K562 (cell line): ENCODE results near the gene ZNF438. TPM values are rescaled to one million over a fixed set of nuclear protein-coding genes. Genes with fewer than 3 reads are reported as not detected.
A peak's percentile ranks its signal among the peaks of the same experiment; 100 is the strongest.

Source experiments
- ATAC-seq: fragments of 200-7000 bp; cut with Tn5 transposase; 3 replicates; pipeline ENCODE4 v1.9.1; 2020; ENCODE audit warnings: moderate library complexity
- BruUV-seq: library from RNA; stranded (reverse); fragments of 400-500 nt; replicated peaks from 2 replicates; lab custom pipeline; 2021; lab: Mats Ljungman, UMichigan
- CTCF ChIA-PET: fragments of 300-600 bp; formaldehyde crosslinking; extraction: SDS; loops from one replicate; lab custom pipeline; 2021; ENCODE audit warnings: low intra/inter-chr PET ratio; lab: Yijun Ruan, JAX
- POLR2A ChIA-PET: fragments of 300-600, 350-650 bp; sonication (Branson Sonifier 250); formaldehyde crosslinking; extraction: SDS; loops from one replicate; lab custom pipeline; 2021; ENCODE audit warnings: antibody characterized with exemption, inconsistent platforms; lab: Yijun Ruan, JAX
- DNase-seq, 4 experiments: peaks; one replicate each; pipeline versions ENCODE4 v3.0.0 to v3.0.0-alpha.2; 2011 to 2018; ENCODE audit warnings: low spot score in 3 of 4, mixed read lengths in 3 of 4; ENCODE audit errors: extremely low read depth in 1 of 4
- FAIRE-seq: peaks from 2 replicates; lab custom pipeline; 2011; peaks lifted over from hg19 to GRCh38; lab: Jason Lieb, UNC
- H2AFZ ChIP-seq: 2 replicates; pipeline ENCODE4 v1.6.0; 2011; ENCODE audit warnings: low read depth, low read length, control low read depth, inconsistent platforms
- H3K27ac ChIP-seq: fragments of 200-600 bp; 3 replicates; pipeline ENCODE4 v1.8.0; 2011; ENCODE audit warnings: low read depth, mild to moderate bottlenecking, control low read depth, inconsistent platforms, low read length, moderate library complexity, mixed read lengths; ENCODE audit errors: extremely low read depth
- H3K27me3 ChIP-seq, 2 experiments: fragments of 300-600 bp in 1 of 2; 2 replicates in 1 of 2; 3 replicates in 1 of 2; pipeline versions ENCODE4 v1.6.0 to v1.8.0; 2011; ENCODE audit warnings: inconsistent platforms in 2 of 2, low read length in 2 of 2, mild to moderate bottlenecking in 1 of 2, mixed read lengths in 1 of 2, moderate library complexity in 1 of 2; ENCODE audit not compliant: control insufficient read depth in 2 of 2, insufficient read depth in 2 of 2
- H3K36me3 ChIP-seq: fragments of 300-600 bp; 3 replicates; pipeline ENCODE4 v1.8.0; 2011; ENCODE audit warnings: mild to moderate bottlenecking, low read length, inconsistent platforms; ENCODE audit not compliant: control insufficient read depth, insufficient read depth
- H3K4me1 ChIP-seq, 2 experiments: fragments of 200-600 bp in 1 of 2; replicated peaks in 1 of 2; 2 replicates in 1 of 2; 3 replicates in 1 of 2; pipeline versions ENCODE4 v1.5.1 to v1.8.0; 2011; ENCODE audit warnings: inconsistent platforms in 2 of 2, low read length in 2 of 2, mild to moderate bottlenecking in 1 of 2, mixed read lengths in 1 of 2, moderate library complexity in 1 of 2; ENCODE audit not compliant: control insufficient read depth in 2 of 2, insufficient read depth in 2 of 2
- H3K4me2 ChIP-seq: 2 replicates; pipeline ENCODE4 v1.6.1; 2011; ENCODE audit warnings: low read length, control low read depth, inconsistent platforms, mixed read lengths; ENCODE audit not compliant: insufficient read depth
- H3K4me3 ChIP-seq: fragments of 200-600 bp; sonication (generic), shearing (Covaris generic); 2 replicates; pipeline ENCODE4 v1.5.1; 2016; ENCODE audit warnings: control low read depth, inconsistent platforms
- H3K79me2 ChIP-seq: fragments of 200-600 bp; 3 replicates; pipeline ENCODE4 v1.8.0; 2011; ENCODE audit warnings: low read length, inconsistent platforms; ENCODE audit not compliant: control insufficient read depth, insufficient read depth
- H3K9ac ChIP-seq, 2 experiments: 2 replicates each; pipeline versions ENCODE4 v1.6.0 to v1.6.1; 2011; ENCODE audit warnings: low read depth in 2 of 2, low read length in 2 of 2, control low read depth in 1 of 2, inconsistent platforms in 1 of 2, mild to moderate bottlenecking in 1 of 2, mixed read lengths in 1 of 2; ENCODE audit not compliant: insufficient read depth in 1 of 2
- H3K9me1 ChIP-seq: one replicate; pipeline ENCODE4 v1.6.0; 2011; ENCODE audit warnings: inconsistent platforms, mild to moderate bottlenecking, low read length, moderate library complexity; ENCODE audit not compliant: control insufficient read depth, insufficient read depth
- H3K9me3 ChIP-seq: replicated peaks from 2 replicates; pipeline ENCODE4 v1.5.1; 2011; ENCODE audit warnings: low read depth, low read length, inconsistent platforms; ENCODE audit not compliant: control insufficient read depth, insufficient read depth
- H4K20me1 ChIP-seq: replicated peaks from 2 replicates; pipeline ENCODE4 v1.6.1; 2011; ENCODE audit warnings: low read length, inconsistent platforms, mixed read lengths; ENCODE audit not compliant: control insufficient read depth, insufficient read depth
- ARID1B ChIP-seq: fragments of 450-650 bp; IDR thresholded peaks from 2 replicates; pipeline ENCODE4 v1.6.1; 2016; ENCODE audit warnings: antibody characterized with exemption, mild to moderate bottlenecking, inconsistent platforms
- PRMT5 ChIP-seq: sonication (generic); formaldehyde crosslinking; IDR thresholded peaks from 2 replicates; pipeline ENCODE4 v1.5.0; 2020; ENCODE audit warnings: missing genetic modification reagents
- RAD21 ChIP-seq, 2 experiments: fragments of 250-450 bp in 1 of 2; fragments of 450-650 bp in 1 of 2; sonication (Bioruptor Pico) in 1 of 2; formaldehyde crosslinking in 1 of 2; IDR thresholded peaks in 1 of 2; conservative IDR thresholded peaks in 1 of 2; 2 replicates each; pipeline versions ENCODE4 v1.4.0 to v1.8.0; 2020 to 2022; ENCODE audit warnings: mild to moderate bottlenecking in 2 of 2, moderate library complexity in 1 of 2
- REST ChIP-seq, 2 experiments: fragments of 450-650 bp; formaldehyde crosslinking in 1 of 2; IDR thresholded peaks; 2 replicates each; pipeline versions ENCODE4 v1.4.0 to v1.6.1; 2014 to 2020; ENCODE audit warnings: mild to moderate bottlenecking in 2 of 2, borderline replicate concordance in 1 of 2, low read depth in 1 of 2
- TSC22D4 ChIP-seq: fragments of 450-650 bp; IDR thresholded peaks from 2 replicates; pipeline ENCODE4 v1.6.1; 2016; ENCODE audit warnings: missing genetic modification characterization, missing biosample characterization, control low read depth
- ZFPM2 ChIP-seq: fragments of 250-450 bp; sonication (Bioruptor Pico); IDR thresholded peaks from 2 replicates; pipeline ENCODE4 v1.5.1; 2022; ENCODE audit warnings: mild to moderate bottlenecking
- WGBS: fragments of 100-300 bp; shearing (Covaris generic); methylation state at CpG from one replicate; pipeline ENCODE4 v1.1.6; 2016; ENCODE audit warnings: low coverage, mixed read lengths; ENCODE audit not compliant: insufficient coverage; ENCODE audit errors: missing lambda C conversion rate; 5-methylcytosine and 5-hydroxymethylcytosine counted together
- in situ Hi-C: fragments of 300-500 bp; cut with MboI; formaldehyde crosslinking; loops from 4 replicates; pipeline ENCODE4 v1.15.0; 2018; ENCODE audit warnings: inconsistent platforms, mixed read lengths
- intact Hi-C: fragments of 100-400 bp; cut with micrococcal nuclease; formaldehyde crosslinking; loops from 2 replicates; pipeline ENCODE4 v1.14.2; 2022
- polyA plus RNA-seq, 8 experiments: library from polyadenylated mRNA; depleted of rRNA in 4 of 8; stranded (reverse) in 5 of 8; unstranded in 3 of 8; fragments of >200 nt; fragmentation: Nextera tagmentation in 2 of 8; fragmentation: Illumina TruSeq in 1 of 8; extraction: Ambion mirVana in 2 of 8; extraction: Trizol in 1 of 8; gene quantifications; 2 replicates each; pipeline versions ENCODE4 v1.2.1 to v1.2.3, GENCODE V29; 2011 to 2014; ENCODE audit warnings: inconsistent platforms in 1 of 8, missing spikeins in 1 of 8
- total RNA-seq, 7 experiments: library from RNA; depleted of rRNA in 6 of 7; stranded (reverse); fragments of >200 nt in 6 of 7; fragmentation: Illumina TruSeq in 2 of 7; extraction: Trizol in 2 of 7; gene quantifications; 2 replicates each; pipeline versions ENCODE4 v1.2.1 to v1.2.3, GENCODE V29; 2011 to 2021; ENCODE audit warnings: low replicate concordance in 1 of 7

Gene ZNF438
- total and polyA plus RNA-seq, 9 of the 15 experiments (the other 6 are each of a cell fraction or from before 2014, with no cell fraction given): 0.45 to 1.5 (median 0.91) TPM

GRCh38 chr10:30847199-30847598, 184.5 kb downstream of the ZNF438 start:
- Histone ChIP-seq H2AFZ (no peak overlapping the region), H3K36me3 (no peaks in the 10 kb centered on the region), H3K4me3 (no peak overlapping the region), H3K4me2 (no peak overlapping the region), H3K4me1 (no peaks in the 10 kb centered on the region)
- no peak for FAIRE-seq
- WGBS: 2% methylated on average over 6 of the region's 6 CpGs
- no TSS peak for BruUV-seq
- intact Hi-C loops: no loop called here
- 0 out of 3 replicates have a peak, but pooled peaks have one; percentile 20 for ATAC-seq
- in situ Hi-C loops: no loop called here
- CTCF ChIA-PET: no interaction called here
- TF ChIP-seq ZFPM2 (CRISPR knock-in tag): no peak
- TF ChIP-seq TSC22D4 (tag): no peak
- TF ChIP-seq ARID1B: no peak
- TF ChIP-seq RAD21 (CRISPR knock-in tag; conservative IDR thresholded peaks at IDR 0.05 in 1 of 2, IDR thresholded peaks at IDR 0.05 in 1 of 2): peak in 1 of 2 experiments; percentile 7; a peak in 1 of 4 replicates
- no peak for TF ChIP-seq PRMT5 (CRISPR knock-in tag)
- TF ChIP-seq REST (IDR thresholded peaks at IDR 0.05; ENCODE audit: borderline replicate concordance): peak; percentile 11; the same call in 1 of the 2 replicates
- no peak for TF ChIP-seq REST (CRISPR knock-in tag; IDR thresholded peaks at IDR 0.05; ENCODE audit: low read depth)
- TF ChIP-seq, all 486 proteins: peak for 2
- Histone ChIP-seq H3K27ac (no peak overlapping the region), H3K9me3 (no peaks in the 10 kb centered on the region), H4K20me1 (no peaks in the 10 kb centered on the region), H3K9ac (no peak overlapping the region), H3K9me1 (no peaks in the 10 kb centered on the region), H3K79me2 (no peaks in the 10 kb centered on the region), H3K27me3 (peaks cover 2 to 18% of the 10 kb centered on the region in 2 experiments; a peak in 2 of 5 replicates)
- DNase-seq: no peak
- POLR2A ChIA-PET: no interaction called here
